HG02943 (cell line): ENCODE results near the gene PRUNE2.
A peak's percentile ranks its signal among the peaks of the same experiment; 100 is the strongest.

Experiments
- ATAC-seq: cut with Tn5 transposase; IDR thresholded peaks from one replicate; pipeline ENCODE4 v1.9.1; 2021; ENCODE audit warnings: mild to moderate bottlenecking, low read depth, moderate library complexity; ENCODE audit not compliant: unreplicated experiment

PRUNE2 gene

GRCh38 chr9:76586390-76587314, 319.3 kb downstream of the PRUNE2 start:
- ATAC-seq: no peak

- ATAC-seq: no peak
These were observed 320.2 kb downstream of the PRUNE2 start for GRCh38 chr9:76585487-76586389.

GRCh38 chr9:76583256-76583655, 322.7 kb downstream of the PRUNE2 start:
- no peak for ATAC-seq

GRCh38 chr9:76581731-76582130, 324.2 kb downstream of the PRUNE2 start:
- no peak for ATAC-seq

GRCh38 chr9:76580820-76581219, 325.1 kb downstream of the PRUNE2 start:
- ATAC-seq: no peak

GRCh38 chr9:76580188-76580587, 325.7 kb downstream of the PRUNE2 start:
- ATAC-seq: no peak

GRCh38 chr9:76576344-76576743, 329.6 kb downstream of the PRUNE2 start:
- ATAC-seq: no peak

- ATAC-seq: no peak
These were observed 330.2 kb downstream of the PRUNE2 start for GRCh38 chr9:76575761-76576160.

GRCh38 chr9:76573905-76574760, 331.8 kb downstream of the PRUNE2 start:
- no peak for ATAC-seq

GRCh38 chr9:76573408-76573807, 332.5 kb downstream of the PRUNE2 start:
- no peak for ATAC-seq

- no peak for ATAC-seq
These were observed 333.8 kb downstream of the PRUNE2 start for GRCh38 chr9:76572151-76572550.

- no peak for ATAC-seq
These were observed 334.2 kb downstream of the PRUNE2 start for GRCh38 chr9:76571743-76572146.

GRCh38 chr9:76571288-76571687, 334.6 kb downstream of the PRUNE2 start:
- ATAC-seq: peak; percentile 79

- ATAC-seq: no peak
These were observed 335.1 kb downstream of the PRUNE2 start for GRCh38 chr9:76570826-76571225.

- no peak for ATAC-seq
These were observed 338.8 kb downstream of the PRUNE2 start for GRCh38 chr9:76567086-76567485.

- no peak for ATAC-seq
These were observed 341.6 kb downstream of the PRUNE2 start for GRCh38 chr9:76564297-76564696.

GRCh38 chr9:76562511-76562911, 343.4 kb downstream of the PRUNE2 start:
- no peak for ATAC-seq

GRCh38 chr9:76561900-76562299, 344.0 kb downstream of the PRUNE2 start:
- no peak for ATAC-seq
